ENCODE measurements around the gene STAG3. TPM values are rescaled to one million over a fixed set of nuclear protein-coding genes. Genes with fewer than 3 reads are reported as not detected.

The STAG3 gene
- total and polyA plus RNA-seq, 9 of the 15 experiments (the other 6 are each of a cell fraction or from before 2014, with no cell fraction given): 0.54 to 2.5 (median 1.7) TPM

GRCh38 chr7:100167912-100168323, 9.8 kb upstream of the STAG3 start (continued):
- TF ChIP-seq TCF15 (CRISPR knock-in tag; IDR thresholded peaks at IDR 0.05) (no peak), ARNT (IDR thresholded peaks at IDR 0.05) (peak; percentile 88 to 96), DLX4 (CRISPR knock-in tag; IDR thresholded peaks at IDR 0.05) (no peak), ZKSCAN3 (CRISPR knock-in tag; IDR thresholded peaks at IDR 0.05) (no peak), BMI1 (IDR thresholded peaks at IDR 0.05; ENCODE audit: low read length) (no peak), HNRNPUL1 (IDR thresholded peaks at IDR 0.05; ENCODE audit: low read length) (no peak), ZNF318 (IDR thresholded peaks at IDR 0.05; ENCODE audit: borderline replicate concordance in 1 of 2, low read depth in 1 of 2) (peak in 1 of 2 experiments; percentile 52; a peak in 1 of 4 replicates), ARID3B (CRISPR knock-in tag; IDR thresholded peaks at IDR 0.05; ENCODE audit: borderline replicate concordance) (no peak), VEZF1 (CRISPR knock-in tag; IDR thresholded peaks at IDR 0.05) (peak; percentile 85), KAT8 (IDR thresholded peaks at IDR 0.05; ENCODE audit: low read depth) (no peak), ERF (CRISPR knock-in tag; IDR thresholded peaks at IDR 0.05) (no peak), MAX (CRISPR knock-in tag; IDR thresholded peaks at IDR 0.05) (0 out of 2 replicates have a peak, but pooled peaks have one; percentile 26), BCL6 (CRISPR knock-in tag; IDR thresholded peaks at IDR 0.05) (no peak), SNIP1 (IDR thresholded peaks at IDR 0.05; ENCODE audit: low read depth) (peak; percentile 41; the same call in 1 of the 2 replicates), SMARCE1 (IDR thresholded peaks at IDR 0.05) (peak; percentile 97)

All from K562 (cell line).